HCT116 (cell line): ENCODE results near the gene HSF2BP. TPM values are rescaled to one million over a fixed set of nuclear protein-coding genes. Genes with fewer than 3 reads are reported as not detected.

ENCODE experiments used
- ATAC-seq: fragments of 200-7000 bp; cut with Tn5 transposase; 2 replicates; pipeline ENCODE4 v1.9.1; 2020; ENCODE audit warnings: mild to moderate bottlenecking, moderate library complexity
- BruUV-seq: library from RNA; stranded (reverse); fragments of 400-500 nt; replicated peaks from 2 replicates; lab custom pipeline; 2021; lab: Mats Ljungman, UMichigan
- CTCF ChIA-PET: fragments of 300-600 bp; sonication (Branson Sonifier 250); formaldehyde crosslinking; loops from one replicate; lab custom pipeline; 2021; ENCODE audit warnings: antibody characterized with exemption; lab: Charles Lee
- POLR2A ChIA-PET: fragments of 300-600, 350-600 bp; sonication (Branson Sonifier 250); formaldehyde crosslinking; loops from one replicate; lab custom pipeline; 2021; ENCODE audit warnings: antibody characterized with exemption; lab: Charles Lee
- RAD21 ChIA-PET, 2 experiments: fragments of 300-600 bp; sonication (Branson Sonifier 250); formaldehyde crosslinking; loops; one replicate each; lab custom pipeline; 2023; ENCODE audit warnings: low total read pairs in 2 of 2; ENCODE audit not compliant: uncharacterized antibody in 2 of 2, unreplicated experiment in 2 of 2, low non-redundant PET in 1 of 2; lab: Charles Lee
- DNase-seq: peaks from one replicate; pipeline ENCODE4 v3.0.0-alpha.2; 2010; ENCODE audit warnings: low read depth, low spot score
- H2AFZ ChIP-seq: fragments of 200-600 bp; shearing (Covaris generic), sonication (generic); 2 replicates; pipeline ENCODE4 v1.6.1; 2017; ENCODE audit warnings: low read depth, mixed run types, mixed read lengths, antibody characterized with exemption, low read length; ENCODE audit not compliant: poor library complexity, severe bottlenecking
- H3K27ac ChIP-seq: 2 replicates; pipeline ENCODE4 v1.5.1; 2012; ENCODE audit warnings: low read depth, low read length
- H3K27me3 ChIP-seq: fragments of 200-600 bp; sonication (generic); 2 replicates; pipeline ENCODE4 v1.6.1; 2016; ENCODE audit warnings: mixed run types, low read length, mixed read lengths; ENCODE audit not compliant: insufficient read depth
- H3K36me3 ChIP-seq, 2 experiments: fragments of 200-500 bp in 1 of 2; fragments of 200-600 bp in 1 of 2; sonication (Bioruptor generic) in 1 of 2; sonication (generic) in 1 of 2; 2 replicates each; pipeline versions ENCODE4 v1.5.1 to v1.6.1; 2014 to 2016; ENCODE audit warnings: low read length in 2 of 2, inconsistent platforms in 1 of 2, mixed read lengths in 1 of 2, mixed run types in 1 of 2; ENCODE audit not compliant: insufficient read depth in 2 of 2, control insufficient read depth in 1 of 2
- H3K4me1 ChIP-seq, 2 experiments: fragments of 200-600 bp in 1 of 2; sonication (generic) in 1 of 2; 2 replicates each; pipeline versions ENCODE4 v1.5.1 to v1.6.1; 2012 to 2017; ENCODE audit warnings: low read length in 2 of 2, inconsistent platforms in 1 of 2, mild to moderate bottlenecking in 1 of 2, mixed read lengths in 1 of 2, mixed run types in 1 of 2, moderate library complexity in 1 of 2; ENCODE audit not compliant: insufficient read depth in 2 of 2, control insufficient read depth in 1 of 2
- H3K4me2 ChIP-seq: fragments of 200-600 bp; sonication (generic); 2 replicates; pipeline ENCODE4 v1.6.1; 2017; ENCODE audit warnings: mixed run types, low read length, mixed read lengths
- H3K4me3 ChIP-seq, 2 experiments: fragments of 200-600 bp in 1 of 2; sonication (generic) in 1 of 2; replicated peaks in 1 of 2; 2 replicates each; pipeline ENCODE4 v1.5.1; 2011 to 2016; ENCODE audit warnings: low read length in 2 of 2, control low read depth in 1 of 2, low read depth in 1 of 2, mild to moderate bottlenecking in 1 of 2, mixed read lengths in 1 of 2, mixed run types in 1 of 2
- H3K79me2 ChIP-seq: fragments of 200-600 bp; sonication (generic); 2 replicates; pipeline ENCODE4 v1.6.1; 2017; ENCODE audit warnings: mild to moderate bottlenecking, mixed run types, low read length, moderate library complexity, mixed read lengths; ENCODE audit not compliant: insufficient read depth
- H3K9ac ChIP-seq: fragments of 200-600 bp; sonication (generic); 2 replicates; pipeline ENCODE4 v1.6.1; 2016; ENCODE audit warnings: low read length, mixed read lengths
- H3K9me2 ChIP-seq: fragments of 200-600 bp; sonication (generic), shearing (Covaris generic); 2 replicates; pipeline ENCODE4 v1.6.1; 2017; ENCODE audit warnings: mixed run types, mild to moderate bottlenecking, moderate library complexity; ENCODE audit not compliant: insufficient read depth
- H3K9me3 ChIP-seq, 2 experiments: fragments of 200-500 bp in 1 of 2; fragments of 200-600 bp in 1 of 2; sonication (Bioruptor generic) in 1 of 2; sonication (generic) in 1 of 2; 2 replicates each; pipeline ENCODE4 v1.6.1; 2014 to 2017; ENCODE audit warnings: low read length in 2 of 2, mixed read lengths in 2 of 2, inconsistent platforms in 1 of 2, low read depth in 1 of 2, mild to moderate bottlenecking in 1 of 2, mixed run types in 1 of 2, moderate library complexity in 1 of 2; ENCODE audit not compliant: control insufficient read depth in 1 of 2, insufficient read depth in 1 of 2
- H4K20me1 ChIP-seq: fragments of 200-600 bp; sonication (generic), shearing (Covaris generic); 2 replicates; pipeline ENCODE4 v1.6.1; 2017; ENCODE audit warnings: mixed run types, mild to moderate bottlenecking, moderate library complexity; ENCODE audit not compliant: insufficient read depth
- CBX3 ChIP-seq: IDR thresholded peaks from 2 replicates; pipeline ENCODE4 v1.6.1; 2012; ENCODE audit warnings: low read depth
- EGR1 ChIP-seq: IDR thresholded peaks from 2 replicates; pipeline ENCODE4 v1.6.1; 2012; ENCODE audit warnings: low read depth
- ELF1 ChIP-seq: IDR thresholded peaks from 2 replicates; pipeline ENCODE4 v1.6.1; 2012; ENCODE audit warnings: low read depth, borderline replicate concordance
- EZH2 ChIP-seq: fragments of 200-600 bp; sonication (generic); IDR thresholded peaks from 2 replicates; pipeline ENCODE4 v1.6.1; 2017; ENCODE audit warnings: antibody characterized with exemption, mixed run types
- EZH2phosphoT487 ChIP-seq: fragments of 200-600 bp; IDR thresholded peaks from 2 replicates; pipeline ENCODE4 v1.6.1; 2018; ENCODE audit warnings: antibody characterized with exemption, borderline replicate concordance
- FOSL1 ChIP-seq: IDR thresholded peaks from 2 replicates; pipeline ENCODE4 v1.6.1; 2012; ENCODE audit warnings: low read depth
- JUND ChIP-seq: IDR thresholded peaks from 2 replicates; pipeline ENCODE4 v1.6.1; 2012
- POLR2A ChIP-seq: IDR thresholded peaks from 2 replicates; pipeline ENCODE4 v1.7.0; 2011; ENCODE audit warnings: borderline replicate concordance; ENCODE audit not compliant: insufficient read depth, insufficient read length; ENCODE audit errors: extremely low read depth
- SP1 ChIP-seq: IDR thresholded peaks from 2 replicates; pipeline ENCODE4 v1.6.1; 2012; ENCODE audit warnings: low read depth
- SRF ChIP-seq: IDR thresholded peaks from 2 replicates; pipeline ENCODE4 v1.6.1; 2012; ENCODE audit warnings: low read depth
- ZFX ChIP-seq: fragments of 450-650 bp; IDR thresholded peaks from 2 replicates; pipeline ENCODE4 v1.6.1; 2017
- ZNF274 ChIP-seq: fragments of 200-500 bp; sonication (Bioruptor generic); IDR thresholded peaks from 2 replicates; pipeline ENCODE4 v1.6.1; 2014; ENCODE audit warnings: mild to moderate bottlenecking, low read depth, low read length, inconsistent platforms
- intact Hi-C: fragments of 100-400 bp; cut with micrococcal nuclease; formaldehyde crosslinking; loops from 2 replicates; pipeline ENCODE4 v1.10.0; 2022
- total RNA-seq: library from RNA; stranded (reverse); gene quantifications from one replicate; pipeline ENCODE4 v1.2.1, GENCODE V29; 2021; ENCODE audit not compliant: unreplicated experiment
- TF ChIP-seq, protein P1 (sequence below): IDR thresholded peaks from 2 replicates; pipeline ENCODE4 v1.6.1; 2011; ENCODE audit warnings: mild to moderate bottlenecking, low read length, moderate library complexity; ENCODE audit not compliant: insufficient replicate concordance; ENCODE audit errors: extremely low read depth
- TF ChIP-seq, protein P2 (sequence below): IDR thresholded peaks from 2 replicates; pipeline ENCODE4 v1.6.1; 2012
- TF ChIP-seq, protein P3 (sequence below): IDR thresholded peaks from 2 replicates; pipeline ENCODE4 v1.6.1; 2012
- TF ChIP-seq, protein P4 (sequence below): IDR thresholded peaks from 2 replicates; pipeline ENCODE4 v1.6.1; 2012; ENCODE audit warnings: low read depth

The HSF2BP gene
- total RNA-seq, 1 experiment from 2014 or later, result 0.59 TPM

DNA sequence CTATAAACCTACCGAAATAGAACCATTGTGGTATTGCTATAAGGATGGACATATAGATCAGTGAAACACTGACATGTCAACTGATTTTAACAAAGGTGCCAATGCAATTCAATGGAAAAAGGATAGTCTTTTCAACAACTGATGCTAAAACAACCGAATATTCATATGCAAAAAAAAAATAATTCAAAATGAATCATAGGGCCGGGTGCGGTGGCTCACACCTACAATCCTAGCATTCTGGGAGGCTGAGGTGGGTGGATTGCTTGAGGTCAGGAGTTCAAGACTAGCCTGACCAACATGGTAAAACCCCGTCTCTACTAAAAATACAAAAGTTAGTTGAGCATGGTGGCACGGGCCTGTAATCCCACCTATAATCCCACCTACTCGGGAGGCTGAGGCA lies 23.9 kb downstream of the HSF2BP start:
- TF ChIP-seq JUND (no peak), ZNF274 (no peak), EGR1 (no peak), POLR2A (no peak), EZH2 (no peak), FOSL1 (no peak), ELF1 (no peak), SP1 (no peak), EZH2phosphoT487 (no peak), ZFX (no peak), SRF (no peak), CBX3 (no peak)
- TF ChIP-seq, protein P1, sequence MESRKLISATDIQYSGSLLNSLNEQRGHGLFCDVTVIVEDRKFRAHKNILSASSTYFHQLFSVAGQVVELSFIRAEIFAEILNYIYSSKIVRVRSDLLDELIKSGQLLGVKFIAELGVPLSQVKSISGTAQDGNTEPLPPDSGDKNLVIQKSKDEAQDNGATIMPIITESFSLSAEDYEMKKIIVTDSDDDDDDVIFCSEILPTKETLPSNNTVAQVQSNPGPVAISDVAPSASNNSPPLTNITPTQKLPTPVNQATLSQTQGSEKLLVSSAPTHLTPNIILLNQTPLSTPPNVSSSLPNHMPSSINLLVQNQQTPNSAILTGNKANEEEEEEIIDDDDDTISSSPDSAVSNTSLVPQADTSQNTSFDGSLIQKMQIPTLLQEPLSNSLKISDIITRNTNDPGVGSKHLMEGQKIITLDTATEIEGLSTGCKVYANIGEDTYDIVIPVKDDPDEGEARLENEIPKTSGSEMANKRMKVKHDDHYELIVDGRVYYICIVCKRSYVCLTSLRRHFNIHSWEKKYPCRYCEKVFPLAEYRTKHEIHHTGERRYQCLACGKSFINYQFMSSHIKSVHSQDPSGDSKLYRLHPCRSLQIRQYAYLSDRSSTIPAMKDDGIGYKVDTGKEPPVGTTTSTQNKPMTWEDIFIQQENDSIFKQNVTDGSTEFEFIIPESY, result no peak
- TF ChIP-seq, protein P2, sequence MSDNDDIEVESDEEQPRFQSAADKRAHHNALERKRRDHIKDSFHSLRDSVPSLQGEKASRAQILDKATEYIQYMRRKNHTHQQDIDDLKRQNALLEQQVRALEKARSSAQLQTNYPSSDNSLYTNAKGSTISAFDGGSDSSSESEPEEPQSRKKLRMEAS, result no peak
- TF ChIP-seq, protein P3, sequence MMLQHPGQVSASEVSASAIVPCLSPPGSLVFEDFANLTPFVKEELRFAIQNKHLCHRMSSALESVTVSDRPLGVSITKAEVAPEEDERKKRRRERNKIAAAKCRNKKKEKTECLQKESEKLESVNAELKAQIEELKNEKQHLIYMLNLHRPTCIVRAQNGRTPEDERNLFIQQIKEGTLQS, result no peak
- TF ChIP-seq, protein P4, sequence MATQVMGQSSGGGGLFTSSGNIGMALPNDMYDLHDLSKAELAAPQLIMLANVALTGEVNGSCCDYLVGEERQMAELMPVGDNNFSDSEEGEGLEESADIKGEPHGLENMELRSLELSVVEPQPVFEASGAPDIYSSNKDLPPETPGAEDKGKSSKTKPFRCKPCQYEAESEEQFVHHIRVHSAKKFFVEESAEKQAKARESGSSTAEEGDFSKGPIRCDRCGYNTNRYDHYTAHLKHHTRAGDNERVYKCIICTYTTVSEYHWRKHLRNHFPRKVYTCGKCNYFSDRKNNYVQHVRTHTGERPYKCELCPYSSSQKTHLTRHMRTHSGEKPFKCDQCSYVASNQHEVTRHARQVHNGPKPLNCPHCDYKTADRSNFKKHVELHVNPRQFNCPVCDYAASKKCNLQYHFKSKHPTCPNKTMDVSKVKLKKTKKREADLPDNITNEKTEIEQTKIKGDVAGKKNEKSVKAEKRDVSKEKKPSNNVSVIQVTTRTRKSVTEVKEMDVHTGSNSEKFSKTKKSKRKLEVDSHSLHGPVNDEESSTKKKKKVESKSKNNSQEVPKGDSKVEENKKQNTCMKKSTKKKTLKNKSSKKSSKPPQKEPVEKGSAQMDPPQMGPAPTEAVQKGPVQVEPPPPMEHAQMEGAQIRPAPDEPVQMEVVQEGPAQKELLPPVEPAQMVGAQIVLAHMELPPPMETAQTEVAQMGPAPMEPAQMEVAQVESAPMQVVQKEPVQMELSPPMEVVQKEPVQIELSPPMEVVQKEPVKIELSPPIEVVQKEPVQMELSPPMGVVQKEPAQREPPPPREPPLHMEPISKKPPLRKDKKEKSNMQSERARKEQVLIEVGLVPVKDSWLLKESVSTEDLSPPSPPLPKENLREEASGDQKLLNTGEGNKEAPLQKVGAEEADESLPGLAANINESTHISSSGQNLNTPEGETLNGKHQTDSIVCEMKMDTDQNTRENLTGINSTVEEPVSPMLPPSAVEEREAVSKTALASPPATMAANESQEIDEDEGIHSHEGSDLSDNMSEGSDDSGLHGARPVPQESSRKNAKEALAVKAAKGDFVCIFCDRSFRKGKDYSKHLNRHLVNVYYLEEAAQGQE, result no peak
- ATAC-seq (no peak), DNase-seq (no peak)
- no peaks in the 10 kb centered on the region for H3K4me1 ChIP-seq
- H2AFZ ChIP-seq, result no peak overlapping the region
- no peaks in the 10 kb centered on the region for H3K27me3 ChIP-seq
- no peaks in the 10 kb centered on the region for H3K9me3 ChIP-seq
- no peaks in the 10 kb centered on the region for H4K20me1 ChIP-seq
- ChIA-PET CTCF (no interaction called here), RAD21 (no interaction called here), POLR2A (no interaction called here)
- no peak overlapping the region for H3K4me3 ChIP-seq
- H3K27ac ChIP-seq, result no peak overlapping the region
- BruUV-seq, result no TSS peak
- intact Hi-C loops, result no loop called here
- no peaks in the 10 kb centered on the region for H3K9me2 ChIP-seq
- H3K79me2 ChIP-seq, result no peaks in the 10 kb centered on the region
- no peak overlapping the region for H3K4me2 ChIP-seq
- H3K9ac ChIP-seq, result no peak overlapping the region
- H3K36me3 ChIP-seq, result no peaks in the 10 kb centered on the region
